Stimulated activated CD4-positive, alpha-beta T cell treated with anti-CD3 and anti-CD28 coated beads, Interleukin-12 subunit alpha, Interleukin-12 subunit beta, amount 100 ng/mL, for 48 hours (primary cell): ENCODE data around the gene ZNF362.

Experiments
- DNase-seq, 3 donors: peaks; one replicate each; pipeline ENCODE4 v3.0.0-alpha.2; 2020; ENCODE audit warnings: low read depth in 2 of 3, low spot score in 1 of 3

Gene ZNF362

DNA sequence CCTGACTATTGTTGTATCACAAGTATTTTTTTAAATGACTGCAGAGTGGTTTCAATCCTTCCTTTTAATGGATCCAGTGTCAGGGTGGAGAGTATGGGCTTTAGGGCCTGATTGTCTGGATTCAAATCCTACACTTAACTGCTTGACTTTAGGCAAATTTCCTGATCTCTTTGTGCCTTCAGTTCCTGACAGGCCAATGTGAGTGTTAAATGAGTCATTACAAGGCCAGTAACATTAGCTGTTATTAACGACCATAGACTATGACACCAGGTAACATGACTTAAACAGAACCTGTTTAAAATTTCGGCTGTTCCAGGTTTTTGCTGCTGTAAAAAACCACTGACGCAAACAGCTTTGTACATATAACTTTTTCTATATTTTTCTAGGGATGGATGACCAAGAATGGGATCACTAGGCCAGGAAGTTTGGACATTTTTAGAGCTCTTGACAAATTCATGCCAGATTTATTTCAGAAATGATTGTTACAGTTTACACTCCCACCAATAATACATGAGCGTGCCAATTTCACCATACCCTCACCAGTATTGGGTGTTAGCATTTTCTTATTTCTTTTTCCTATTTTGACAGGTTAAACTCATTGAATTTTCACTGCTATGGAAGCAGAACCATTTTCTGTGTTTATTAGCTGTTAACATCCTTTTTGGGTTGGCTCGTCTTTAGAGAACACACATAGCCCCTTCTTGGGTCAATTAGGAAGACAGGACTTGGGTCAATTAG is 11.3 kb downstream of the ZNF362 start:
- no peak for DNase-seq

DNA sequence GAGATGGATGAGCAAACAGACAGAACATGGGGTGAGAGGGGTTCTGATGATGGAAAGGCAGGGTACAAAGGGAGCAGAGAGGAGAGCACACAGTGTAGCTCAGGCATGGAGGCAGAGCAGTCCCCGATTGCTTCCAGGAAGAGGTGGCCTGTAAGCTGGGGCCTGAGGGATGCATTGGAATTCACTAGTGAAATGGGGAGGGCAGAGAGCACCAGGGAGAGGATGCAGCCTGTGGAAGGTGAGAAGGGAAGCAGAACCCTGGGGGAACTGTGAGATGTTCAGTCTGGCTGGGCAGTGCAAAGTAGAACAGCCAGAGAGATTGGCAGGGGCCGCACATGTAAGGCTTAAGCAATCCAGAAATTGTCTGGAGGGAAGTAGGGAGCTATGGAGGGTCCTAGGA is 12.2 kb downstream of the ZNF362 start:
- no peak for DNase-seq

DNA sequence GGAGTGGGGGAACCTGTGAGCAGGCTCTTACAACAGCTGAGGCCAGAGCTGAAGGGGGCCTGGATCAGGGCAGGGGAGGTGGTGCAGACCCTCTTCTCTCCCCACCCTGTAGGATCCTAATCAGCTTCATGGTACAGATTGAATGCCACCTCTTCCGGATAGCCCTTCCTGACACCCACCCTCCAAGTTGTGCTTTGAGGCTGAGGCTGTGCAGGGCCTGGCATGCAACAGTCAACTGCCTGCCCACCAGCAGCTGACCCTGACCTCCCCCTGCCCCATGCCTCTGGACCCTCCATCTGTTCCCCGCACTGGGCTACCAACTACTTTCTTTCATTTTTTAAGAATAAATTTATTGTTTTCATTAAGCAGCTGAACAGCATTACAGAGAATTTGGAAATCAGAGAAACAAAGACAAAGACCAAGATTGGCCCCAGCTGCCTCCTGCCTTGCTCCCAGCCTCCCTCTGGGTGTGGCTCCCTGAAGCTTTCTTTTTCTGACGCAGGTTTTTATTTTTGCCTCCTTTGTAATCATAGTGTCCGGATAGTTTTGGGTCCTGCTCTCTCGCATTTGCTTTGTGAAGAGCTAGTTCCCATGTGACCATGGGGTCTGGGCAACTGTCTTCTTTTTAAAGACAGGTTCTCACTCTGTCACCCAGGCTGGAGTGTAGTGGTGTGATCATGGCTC is 12.8 kb downstream of the ZNF362 start:
- no peak for DNase-seq

DNA sequence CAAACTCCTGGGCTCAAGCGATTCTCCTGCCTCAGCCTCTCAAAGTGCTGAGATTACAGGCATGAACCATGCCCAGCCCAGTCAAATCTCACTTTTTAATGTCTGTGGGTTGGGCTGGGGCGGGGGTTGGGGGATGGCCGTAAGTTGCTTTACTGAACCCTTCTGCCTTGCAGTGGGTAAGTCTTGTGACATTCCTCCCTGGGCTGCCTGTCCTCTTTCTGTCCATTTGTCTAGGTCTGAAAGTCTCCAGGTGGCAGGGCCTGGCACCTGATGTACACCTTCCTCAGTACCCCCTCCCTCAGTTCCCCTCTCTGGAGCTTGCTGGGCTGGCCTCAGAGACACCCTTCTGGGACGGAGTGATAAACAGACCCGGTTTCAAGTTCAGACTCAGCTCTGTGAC is 13.3 kb downstream of the ZNF362 start:
- no peak for DNase-seq

DNA sequence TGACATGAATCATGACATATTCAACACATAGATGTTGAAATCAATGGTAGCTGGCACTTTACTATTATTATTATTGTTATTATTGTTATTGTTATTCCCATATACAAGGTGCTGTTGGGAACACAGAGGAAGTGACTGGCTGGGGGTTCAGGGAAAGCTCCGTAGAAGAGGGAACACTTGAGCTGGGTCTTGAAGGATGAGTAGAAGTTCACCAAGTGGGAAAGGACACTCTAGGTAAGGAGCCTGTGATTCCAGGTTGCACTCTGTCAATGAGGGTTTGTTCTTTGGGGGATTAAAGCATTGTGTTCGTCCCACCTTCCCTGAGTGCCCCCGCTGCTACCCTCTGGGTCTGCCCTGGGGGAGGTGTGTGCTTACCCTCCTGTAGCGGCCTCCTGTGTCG is 14.1 kb downstream of the ZNF362 start:
- no peak for DNase-seq

DNA sequence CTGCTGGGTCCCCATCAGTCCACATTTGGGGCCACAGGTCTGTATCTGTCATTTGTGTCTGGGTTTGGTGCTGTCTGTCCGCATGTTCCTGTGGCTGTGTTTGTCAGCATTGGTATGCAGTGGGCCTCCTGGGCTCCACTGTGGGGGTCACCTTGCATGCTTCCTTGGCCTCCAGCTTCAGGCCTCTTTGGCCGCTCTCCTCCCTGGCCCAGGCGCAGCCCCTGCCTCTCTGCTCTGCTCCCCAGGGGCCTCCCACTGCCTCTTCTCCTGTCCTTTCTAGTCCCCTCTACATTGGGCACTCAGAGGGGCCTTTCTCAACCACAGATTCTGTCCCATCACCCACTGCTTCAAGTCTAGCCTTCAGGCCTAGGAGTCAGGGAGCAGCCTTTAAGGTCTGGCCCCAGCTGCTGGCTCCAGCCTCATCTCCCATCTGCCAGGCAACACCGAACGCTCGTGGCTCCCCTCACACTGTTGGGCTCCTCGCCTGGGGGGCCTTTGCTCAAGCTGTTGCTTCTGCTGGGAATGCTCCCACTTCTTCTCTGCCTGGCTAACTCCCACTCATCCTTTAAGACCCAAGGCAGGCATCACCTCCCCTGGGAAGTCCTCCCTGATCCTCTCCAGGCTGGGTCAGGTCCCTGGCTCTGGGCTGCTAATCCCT is 14.6 kb downstream of the ZNF362 start:
- DNase-seq, result no peak

DNA sequence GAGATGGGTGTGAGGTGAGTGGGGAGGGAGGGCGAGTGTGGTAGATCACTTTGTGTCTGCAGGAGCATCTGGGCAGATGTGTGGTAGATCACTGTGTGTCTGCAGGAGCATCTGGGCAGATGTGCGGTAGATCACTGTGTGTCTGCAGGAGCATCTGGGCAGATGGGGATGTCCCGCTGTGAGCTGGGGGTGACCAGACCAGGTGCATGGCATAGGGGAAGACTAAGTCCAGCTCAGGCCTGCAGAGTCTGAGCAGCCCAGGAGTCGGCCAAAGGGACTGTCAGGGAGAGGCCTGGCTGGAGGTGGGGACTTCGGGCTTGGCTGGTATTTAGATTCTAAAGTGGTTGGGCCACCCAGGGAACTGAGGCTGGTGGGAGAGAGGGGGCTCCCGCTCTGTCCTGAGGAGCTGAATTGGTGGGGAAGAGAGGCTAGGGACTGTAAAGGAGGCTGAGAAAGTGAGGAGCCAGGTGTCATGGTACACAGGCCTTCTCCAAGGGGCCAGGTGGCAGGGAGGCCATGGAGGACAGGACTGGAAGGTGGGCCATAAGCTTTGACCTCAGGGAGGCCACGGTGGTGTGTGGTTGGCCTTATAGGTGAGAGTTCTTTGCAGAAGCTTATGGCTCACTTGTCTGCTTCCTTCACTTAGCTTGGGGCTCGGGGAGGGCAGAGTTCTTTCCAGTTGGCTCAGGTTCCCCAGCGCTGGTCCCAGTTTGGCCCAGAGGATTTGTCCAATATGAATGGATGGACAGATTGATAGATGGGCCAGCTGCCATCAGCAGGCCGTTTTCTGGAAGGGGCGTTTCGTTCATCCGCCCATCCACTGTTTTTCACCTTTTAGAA is 15.6 kb downstream of the ZNF362 start:
- DNase-seq, result no peak

DNA sequence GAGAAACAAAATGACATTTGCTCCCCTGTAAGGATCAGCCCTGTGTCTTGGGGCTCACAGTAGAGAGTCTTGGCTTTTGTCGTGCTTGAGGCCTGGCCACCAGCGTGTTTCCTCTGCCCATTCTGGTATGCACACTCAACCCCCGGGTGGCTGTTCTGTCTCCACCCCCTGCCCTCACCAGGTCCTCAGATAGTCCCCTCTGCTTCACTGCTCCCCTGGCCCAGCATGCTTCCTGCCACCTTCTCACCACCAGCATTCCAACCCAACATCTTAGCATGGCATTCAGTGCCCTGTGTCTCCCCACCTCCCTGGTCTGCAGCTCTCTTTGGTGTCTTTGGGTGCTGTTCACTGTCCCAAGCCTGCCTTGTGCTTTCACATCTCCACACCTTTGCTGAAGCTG is 16.2 kb downstream of the ZNF362 start:
- no peak for DNase-seq

DNA sequence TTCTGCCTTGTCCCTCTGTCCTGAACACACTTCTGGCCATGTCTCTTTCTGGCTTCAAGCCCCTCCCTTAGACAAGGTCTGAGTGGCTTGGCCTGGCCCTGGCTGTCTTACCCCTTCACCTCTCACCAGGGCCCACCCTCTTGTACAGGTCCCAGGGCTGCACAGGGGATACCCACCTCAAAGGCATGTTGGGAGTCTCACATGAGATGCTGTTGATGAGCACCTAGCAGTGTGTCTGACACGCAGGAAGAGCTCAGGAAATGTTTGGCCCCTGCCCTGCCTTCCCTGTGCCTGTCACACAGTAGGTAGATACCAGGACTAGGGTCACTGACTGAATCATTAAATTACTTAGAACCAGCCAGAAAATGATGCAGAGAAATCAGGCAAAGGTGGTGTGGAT is 16.6 kb downstream of the ZNF362 start:
- DNase-seq, result no peak

DNA sequence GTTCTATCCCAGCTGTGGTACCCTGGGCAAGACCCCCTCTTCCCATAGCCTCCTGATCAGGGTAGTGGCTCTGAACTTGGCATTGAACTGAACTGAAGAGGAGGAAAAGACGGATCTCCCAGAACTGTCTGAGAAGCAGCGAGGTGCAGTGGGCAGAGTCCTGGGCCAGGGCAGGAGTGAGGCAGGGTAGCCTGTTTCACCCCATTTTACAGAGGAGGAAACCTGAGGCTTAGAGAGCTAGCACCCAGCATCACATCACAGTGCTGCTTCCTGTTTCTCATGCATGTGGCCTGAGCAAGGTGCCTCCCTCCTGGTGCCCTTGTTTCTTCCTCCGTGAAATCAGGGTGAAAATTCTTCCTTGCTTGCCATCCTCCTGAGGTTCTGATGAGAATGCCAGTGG is 17.1 kb downstream of the ZNF362 start:
- DNase-seq, result no peak

DNA sequence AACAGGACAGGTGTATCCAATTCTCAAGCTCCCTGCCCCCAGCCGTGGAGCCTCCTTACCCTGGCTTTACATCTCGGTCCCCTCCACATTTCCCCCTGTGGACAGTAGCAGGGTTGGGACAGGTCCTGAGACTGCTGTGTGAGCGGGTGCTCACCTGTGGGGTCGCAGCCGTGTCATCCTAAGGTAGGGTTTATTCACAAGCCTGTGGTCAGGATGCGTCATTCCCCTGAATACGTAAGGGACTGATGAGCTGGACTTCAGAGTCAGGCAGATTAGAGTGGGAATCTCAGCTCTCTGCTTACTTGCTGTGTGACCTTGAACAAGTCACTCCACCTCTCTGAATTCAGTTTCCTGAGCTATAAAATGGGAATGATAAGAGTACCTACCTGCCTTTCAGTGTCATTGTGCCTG is 17.7 kb downstream of the ZNF362 start:
- no peak for DNase-seq

DNA sequence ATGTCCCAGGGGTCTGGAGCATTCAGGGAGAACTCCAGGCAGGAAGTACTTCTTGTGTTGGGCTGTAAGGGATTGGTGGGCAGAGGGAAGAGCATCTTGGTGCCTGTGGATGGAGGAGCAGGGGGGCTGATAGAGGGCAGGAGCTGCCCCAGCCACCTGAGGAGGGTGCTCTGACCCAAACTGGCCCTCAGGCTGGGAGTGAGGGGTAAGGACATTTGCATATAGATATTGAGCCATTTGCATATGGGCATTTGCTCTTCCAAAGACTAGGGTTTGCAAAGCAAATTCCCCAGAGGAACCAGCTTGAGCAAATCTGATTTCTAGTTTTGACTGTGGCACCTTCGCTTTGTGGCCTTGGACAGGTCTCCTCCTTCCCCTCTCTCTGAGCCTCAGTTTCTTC is 18.2 kb downstream of the ZNF362 start:
- no peak for DNase-seq

DNA sequence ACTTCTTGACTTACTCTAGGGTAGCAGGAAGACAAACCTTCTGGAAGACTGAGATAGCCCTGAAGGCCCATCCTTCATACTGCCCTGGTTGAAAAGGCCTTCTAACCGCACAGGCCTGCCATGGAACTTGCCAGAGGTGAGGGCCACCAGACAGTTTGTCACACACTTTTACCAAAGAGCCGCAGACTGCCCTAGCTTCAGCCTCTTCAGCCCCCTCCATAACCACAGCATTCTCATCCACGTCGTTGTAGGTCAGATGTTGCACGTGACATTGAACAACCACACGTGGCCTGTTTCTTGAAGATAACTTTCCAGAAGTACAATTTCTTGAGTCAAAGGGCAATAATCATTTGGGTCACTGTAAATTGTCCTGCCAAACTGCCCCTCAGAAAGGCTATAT is 18.9 kb downstream of the ZNF362 start:
- DNase-seq, result no peak

DNA sequence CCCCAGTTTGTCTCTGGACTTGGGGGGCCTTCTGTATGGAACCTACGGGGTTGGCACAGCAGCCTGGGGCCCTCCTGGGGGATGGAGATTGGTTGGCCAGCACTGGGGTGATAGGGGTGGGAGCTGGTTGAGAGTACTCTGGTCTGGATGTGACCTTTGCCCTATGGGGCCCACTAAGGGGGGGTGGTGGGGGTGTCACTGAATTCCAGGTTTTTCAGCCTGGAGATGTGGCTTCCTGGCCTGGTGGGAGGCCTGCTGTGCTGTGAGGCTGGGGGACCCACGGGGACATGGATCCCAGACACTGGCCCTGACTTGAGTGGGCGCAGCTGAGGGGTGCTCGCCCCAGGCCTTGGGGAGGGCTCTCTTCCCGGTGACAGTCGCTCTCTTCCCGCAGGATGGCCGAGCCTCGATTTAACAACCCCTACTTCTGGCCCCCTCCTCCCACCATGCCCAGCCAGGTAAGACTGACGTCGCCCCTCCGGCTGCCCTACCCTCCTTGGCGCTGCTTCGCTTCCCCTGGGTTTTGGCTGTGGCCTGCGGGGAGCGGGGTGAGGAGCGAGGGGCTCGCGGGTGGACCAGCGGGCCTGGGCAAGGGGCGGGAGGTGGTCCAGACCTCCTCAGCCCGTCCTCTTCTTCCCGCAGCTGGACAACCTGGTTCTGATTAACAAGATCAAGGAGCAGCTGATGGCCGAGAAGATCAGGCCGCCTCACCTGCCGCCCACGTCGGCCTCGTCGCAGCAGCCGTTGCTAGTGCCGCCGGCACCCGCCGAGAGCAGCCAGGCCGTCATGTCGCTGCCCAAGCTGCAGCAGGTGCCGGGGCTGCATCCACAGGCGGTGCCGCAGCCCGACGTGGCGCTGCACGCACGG is 19.6 kb downstream of the ZNF362 start:
- no peak for DNase-seq

DNA sequence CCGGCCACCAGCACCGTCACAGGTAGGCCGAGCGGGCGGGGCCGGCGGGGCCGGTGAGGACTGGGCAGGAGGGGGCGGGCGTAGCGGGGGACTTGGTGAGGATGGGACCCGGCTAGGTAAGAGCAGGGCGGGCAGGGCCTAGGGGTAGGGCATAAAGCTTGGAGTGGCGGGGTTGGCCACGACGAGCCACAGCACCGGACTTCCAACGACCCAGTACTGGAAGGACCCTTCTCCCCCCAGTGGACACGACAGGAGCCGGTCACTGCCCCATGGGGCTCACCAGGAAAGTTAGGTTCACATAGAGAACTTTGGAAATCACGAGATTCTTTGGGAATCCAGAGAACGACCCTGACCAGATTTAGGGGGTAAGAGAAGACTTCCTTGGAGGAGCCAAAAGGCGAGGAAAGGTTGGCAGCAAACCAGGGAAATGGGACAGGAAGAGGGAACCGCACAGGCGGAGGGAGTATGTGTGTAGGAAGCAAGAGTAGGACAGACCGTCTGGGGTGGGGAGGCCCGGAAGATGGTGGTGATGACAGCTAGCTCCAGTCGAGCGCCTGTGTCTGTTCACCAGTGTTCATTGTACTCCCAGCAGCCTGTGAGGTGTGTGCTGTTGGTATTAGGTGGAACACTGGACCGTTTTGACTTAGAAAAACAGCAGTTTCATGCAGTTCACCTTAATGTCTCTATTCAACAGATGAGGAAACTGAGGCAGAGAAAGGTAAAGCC is 20.4 kb downstream of the ZNF362 start:
- DNase-seq, result no peak

DNA sequence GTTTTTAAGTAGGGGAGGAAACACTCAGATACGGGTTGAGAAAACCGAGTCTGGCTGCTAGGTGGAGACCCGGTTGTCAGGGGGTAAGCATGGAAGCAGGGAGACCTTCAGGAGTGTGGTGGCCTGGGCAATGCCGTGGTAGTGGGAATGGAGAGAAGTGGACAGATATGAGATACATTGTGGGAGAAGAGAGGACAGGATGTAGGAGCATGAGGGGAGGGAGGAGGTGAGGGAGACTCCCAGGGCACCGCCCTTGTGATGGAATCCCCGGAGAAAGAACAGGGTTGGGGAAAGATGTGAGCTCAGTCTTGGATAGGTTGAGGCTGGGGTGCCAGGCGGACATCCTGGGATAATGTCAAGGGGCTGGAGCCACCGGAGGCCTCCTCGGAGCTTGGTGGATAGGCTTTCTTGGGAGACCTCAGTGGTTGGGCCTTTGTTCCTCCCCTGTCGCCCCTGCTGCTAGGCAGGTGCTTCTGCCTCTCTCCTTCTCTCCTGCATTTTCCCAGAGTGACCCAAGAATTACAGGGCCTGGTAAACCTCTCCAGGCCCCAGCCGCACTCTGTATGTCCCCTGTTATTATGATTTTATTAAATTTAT is 21.3 kb downstream of the ZNF362 start:
- DNase-seq, result no peak

DNA sequence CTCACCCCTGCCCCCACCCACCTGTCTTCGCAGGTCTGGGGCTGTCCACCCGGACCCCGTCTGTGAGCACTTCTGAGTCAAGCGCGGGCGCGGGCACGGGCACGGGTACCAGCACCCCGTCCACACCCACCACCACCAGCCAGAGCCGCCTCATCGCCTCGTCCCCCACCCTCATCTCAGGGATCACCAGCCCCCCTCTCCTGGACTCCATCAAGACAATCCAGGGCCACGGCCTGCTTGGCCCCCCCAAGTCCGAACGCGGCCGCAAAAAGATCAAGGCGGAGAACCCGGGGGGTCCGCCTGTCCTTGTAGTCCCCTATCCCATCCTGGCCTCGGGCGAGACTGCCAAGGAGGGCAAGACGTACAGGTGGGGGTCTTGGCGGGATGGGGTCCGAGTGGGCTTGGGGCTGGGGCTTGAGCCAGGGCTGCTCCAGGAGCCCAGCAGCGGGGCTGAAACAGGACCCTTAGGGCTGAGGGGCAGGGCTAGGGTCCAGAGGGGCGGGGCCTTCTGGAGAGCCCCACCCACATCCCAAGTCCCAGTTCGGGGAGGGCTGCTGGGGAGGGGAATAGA is 23.9 kb downstream of the ZNF362 start:
- DNase-seq, result no peak

DNA sequence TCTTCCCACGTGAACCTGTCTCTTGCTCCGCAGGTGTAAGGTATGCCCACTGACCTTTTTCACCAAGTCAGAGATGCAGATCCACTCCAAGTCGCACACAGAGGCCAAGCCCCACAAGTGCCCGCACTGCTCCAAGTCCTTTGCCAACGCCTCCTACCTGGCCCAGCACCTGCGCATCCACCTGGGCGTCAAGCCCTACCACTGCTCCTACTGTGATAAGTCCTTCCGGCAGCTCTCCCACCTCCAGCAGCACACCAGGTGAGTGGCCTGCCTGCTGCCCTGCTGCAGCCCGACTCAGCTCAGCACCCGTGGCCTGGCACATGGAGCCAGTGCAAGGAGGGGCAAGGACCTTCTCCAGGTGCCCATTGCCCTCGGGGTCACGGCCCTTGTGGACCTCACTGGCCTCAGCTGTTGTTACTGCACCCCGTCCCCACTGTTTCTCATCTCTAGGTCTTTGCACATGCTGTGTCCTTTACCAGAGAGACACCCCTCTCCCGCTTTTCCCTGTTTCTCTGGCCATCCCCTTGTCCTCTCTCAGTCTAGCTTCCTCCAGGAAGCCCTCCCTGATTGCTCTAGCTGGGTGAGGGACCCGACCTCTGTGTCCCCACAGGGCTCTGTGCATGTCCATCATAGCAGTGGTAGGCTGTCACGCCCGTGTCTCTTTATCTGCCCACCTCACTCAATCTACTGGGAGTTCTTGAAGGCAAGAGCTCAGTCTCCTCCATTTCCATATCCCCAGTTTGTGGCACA is 25.4 kb downstream of the ZNF362 start:
- DNase-seq, result no peak

DNA sequence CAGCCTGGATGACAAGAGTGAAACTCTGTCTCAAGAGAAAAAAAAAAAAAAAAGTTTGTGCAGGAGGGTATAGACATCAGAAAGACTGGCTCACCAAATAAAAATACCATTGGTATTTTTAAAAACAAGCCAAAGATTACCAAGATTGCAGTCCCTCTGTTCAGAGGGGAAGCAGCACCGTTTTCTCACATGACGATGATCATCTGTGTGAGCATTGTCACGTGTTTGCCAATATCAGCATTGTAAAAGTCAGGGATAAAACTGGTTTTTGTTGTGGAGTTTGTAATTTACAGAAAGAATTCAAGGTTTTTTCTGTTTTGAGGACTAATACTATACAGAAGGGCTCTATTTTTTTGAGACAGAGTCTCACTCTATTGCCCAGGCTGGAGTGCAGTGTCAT is 26.5 kb downstream of the ZNF362 start:
- DNase-seq, result no peak
